Stimulated activated CD4-positive, alpha-beta T cell treated with anti-CD3 and anti-CD28 coated beads, Interleukin-1b, Interleukin-23, amount 100 ng/mL, for 4 hours (primary cell): ENCODE data around the gene CCNL1.
"Not testable (repeated sequence)": the region's sequence is repeated elsewhere in the genome, so short reads cannot be mapped to it uniquely, and the experiment has no call there.

ENCODE experiments used
- DNase-seq, 2 donors: peaks; one replicate each; pipeline ENCODE4 v3.0.0-alpha.2; 2020; ENCODE audit warnings: low read depth in 2 of 2

CCNL1 gene

GRCh38 chr3:157103860-157104259 lies 56.1 kb downstream of the CCNL1 start:
- DNase-seq = no peak

GRCh38 chr3:157103280-157103679 lies 56.7 kb downstream of the CCNL1 start:
- no peak for DNase-seq

- not testable (repeated sequence) for DNase-seq
These were observed 57.4 kb downstream of the CCNL1 start for GRCh38 chr3:157102595-157102994.

GRCh38 chr3:157102098-157102497 lies 57.8 kb downstream of the CCNL1 start:
- no peak for DNase-seq

- DNase-seq = no peak
These were observed 58.5 kb downstream of the CCNL1 start for GRCh38 chr3:157101486-157101885.

- no peak for DNase-seq
These were observed 59.1 kb downstream of the CCNL1 start for GRCh38 chr3:157100608-157101396.

- DNase-seq = no peak
These were observed 59.9 kb downstream of the CCNL1 start for GRCh38 chr3:157100096-157100477.

- DNase-seq = no peak
These were observed 60.4 kb downstream of the CCNL1 start for GRCh38 chr3:157099326-157100095.

GRCh38 chr3:157098823-157099185 lies 61.1 kb downstream of the CCNL1 start:
- no peak for DNase-seq

- no peak for DNase-seq
These were observed 61.7 kb downstream of the CCNL1 start for GRCh38 chr3:157098121-157098822.
